Gastrocnemius medialis (tissue), 4 donors: ENCODE data around the gene PLD3. TPM values are rescaled to one million over a fixed set of nuclear protein-coding genes. Genes with fewer than 3 reads are reported as not detected.

Experiments used
- ATAC-seq, 2 donors: fragments of 150-250 bp; one replicate each; pipeline ENCODE4 v1.9.1; 2016
- DNase-seq, 2 donors: peaks; one replicate each; pipeline ENCODE4 v3.0.0-alpha.2; 2019
- H3K27ac ChIP-seq, 4 donors: fragments of 200-600 bp; sonication (generic); 1 replicate in 1 of 4; 2 replicates in 3 of 4; pipeline ENCODE4 v1.5.1; 2016 to 2018; ENCODE audit warnings: mild to moderate bottlenecking in 2 of 4, moderate library complexity in 1 of 4
- H3K27me3 ChIP-seq, 3 donors: fragments of 200-600 bp; sonication (generic) in 2 of 3; 1 replicate in 1 of 3; 2 replicates in 2 of 3; pipeline versions ENCODE4 v1.5.1 to v1.6.0; 2016 to 2019; ENCODE audit warnings: mild to moderate bottlenecking in 1 of 3, moderate library complexity in 1 of 3
- H3K36me3 ChIP-seq, 2 donors: fragments of 200-600 bp; sonication (generic) in 1 of 2; one replicate each; pipeline ENCODE4 v1.5.1; 2017 to 2018
- H3K4me1 ChIP-seq, 2 donors: fragments of 200-600 bp; sonication (generic) in 1 of 2; one replicate each; pipeline ENCODE4 v1.5.1; 2016 to 2017; ENCODE audit warnings: mild to moderate bottlenecking in 2 of 2
- H3K4me3 ChIP-seq, 4 donors: fragments of 200-600 bp; sonication (generic) in 3 of 4; 1 replicate in 1 of 4; 2 replicates in 3 of 4; pipeline ENCODE4 v1.5.1; 2016 to 2019; ENCODE audit warnings: mild to moderate bottlenecking in 2 of 4
- H3K9me3 ChIP-seq, 3 donors: fragments of 200-600 bp; sonication (generic) in 2 of 3; 1 replicate in 1 of 3; 2 replicates in 2 of 3; pipeline ENCODE4 v1.5.1; 2016 to 2019
- POLR2A ChIP-seq, 2 donors: fragments of 450-650 bp; IDR thresholded peaks; one replicate each; pipeline ENCODE4 v1.6.1; 2017; ENCODE audit warnings: antibody characterized with exemption in 2 of 2, mild to moderate bottlenecking in 2 of 2, moderate library complexity in 2 of 2
- in situ Hi-C, 4 donors: fragments of 200-750 bp; cut with MboI; loops; one replicate each; pipeline versions ENCODE4 v1.15.0 to v1.8.0; 2017; ENCODE audit warnings: low sequenced_read_pairs in 4 of 4
- intact Hi-C: fragments of 100-400 bp; cut with DNase I; formaldehyde crosslinking; loops from one replicate; pipeline ENCODE4 v1.15.1; 2023; ENCODE audit warnings: low total_unique reads
- total RNA-seq, 4 donors: library from RNA; depleted of rRNA; stranded (reverse); fragments of >200 nt; gene quantifications; one replicate each; pipeline versions ENCODE4 v1.1.0 to v1.2.3, GENCODE V29; 2016
- TF ChIP-seq, protein P1 (sequence below), 5 experiments: fragments of 450-650 bp in 3 of 5; fragments of 200-600 bp in 2 of 5; sonication (generic) in 2 of 5; IDR thresholded peaks in 4 of 5; conservative IDR thresholded peaks in 1 of 5; 1 replicate in 4 of 5; 2 replicates in 1 of 5; pipeline ENCODE4 v1.5.1; 2016 to 2019; ENCODE audit warnings: antibody characterized with exemption in 5 of 5, mild to moderate bottlenecking in 3 of 5, moderate library complexity in 3 of 5

Gene PLD3
- total RNA-seq, 4 donors from 2014 or later: 136 to 198 (median 190) TPM

DNA sequence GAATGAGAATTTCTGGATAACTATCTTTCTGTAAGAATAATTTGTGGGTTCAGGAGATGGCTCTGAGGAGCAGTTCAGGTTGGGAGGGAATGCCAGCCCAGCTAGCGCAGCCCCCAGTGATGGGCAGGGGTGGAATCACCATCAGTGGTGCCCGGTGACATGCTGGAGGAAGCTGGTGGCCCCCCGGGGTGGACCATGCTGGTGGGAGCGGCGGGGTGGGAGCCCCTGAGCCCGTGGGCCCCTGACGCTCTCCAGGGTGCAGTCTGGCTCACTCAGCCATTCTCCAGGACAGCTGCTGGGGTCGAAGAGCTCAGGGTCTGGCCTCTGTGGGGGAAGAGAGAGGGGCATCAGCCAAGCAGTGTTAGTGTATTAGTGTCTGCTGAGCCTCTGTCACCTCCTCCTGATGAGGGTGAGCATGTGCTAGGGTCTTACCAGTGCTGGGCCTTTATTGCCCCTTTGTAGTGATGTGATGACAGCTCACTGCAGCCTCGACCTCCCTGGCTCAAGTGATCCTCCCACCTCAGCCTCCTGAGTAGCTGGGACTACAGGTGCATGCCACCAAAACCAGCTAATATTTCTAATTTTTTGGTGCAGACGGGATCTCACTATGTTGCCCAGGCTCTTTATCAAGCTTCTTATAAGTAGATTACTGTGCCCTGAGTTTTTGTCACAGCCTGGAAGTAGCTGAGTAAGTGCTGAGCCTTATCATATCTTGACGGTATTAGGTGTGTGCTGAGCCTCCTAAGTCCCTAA lies 31.1 kb downstream of the PLD3 start:
- intact Hi-C loops (no loop called here), in situ Hi-C loops (loop anchor here in 1 of 4 donors (25.0 kb wide), 1 partner anchor 1383 kb away; the partner anchor contains the start of gene CEACAM6)
- Histone ChIP-seq H3K27ac (no peak overlapping the region), H3K9me3 (no peaks in the 10 kb centered on the region), H3K4me3 (no peak overlapping the region), H3K4me1 (no peaks in the 10 kb centered on the region), H3K27me3 (no peaks in the 10 kb centered on the region), H3K36me3 (peaks cover 0 to 33% of the 10 kb centered on the region in 2 donors)
- no peak for DNase-seq
- no peak for TF ChIP-seq POLR2A (IDR thresholded peaks at IDR 0.05)
- TF ChIP-seq, protein P1, sequence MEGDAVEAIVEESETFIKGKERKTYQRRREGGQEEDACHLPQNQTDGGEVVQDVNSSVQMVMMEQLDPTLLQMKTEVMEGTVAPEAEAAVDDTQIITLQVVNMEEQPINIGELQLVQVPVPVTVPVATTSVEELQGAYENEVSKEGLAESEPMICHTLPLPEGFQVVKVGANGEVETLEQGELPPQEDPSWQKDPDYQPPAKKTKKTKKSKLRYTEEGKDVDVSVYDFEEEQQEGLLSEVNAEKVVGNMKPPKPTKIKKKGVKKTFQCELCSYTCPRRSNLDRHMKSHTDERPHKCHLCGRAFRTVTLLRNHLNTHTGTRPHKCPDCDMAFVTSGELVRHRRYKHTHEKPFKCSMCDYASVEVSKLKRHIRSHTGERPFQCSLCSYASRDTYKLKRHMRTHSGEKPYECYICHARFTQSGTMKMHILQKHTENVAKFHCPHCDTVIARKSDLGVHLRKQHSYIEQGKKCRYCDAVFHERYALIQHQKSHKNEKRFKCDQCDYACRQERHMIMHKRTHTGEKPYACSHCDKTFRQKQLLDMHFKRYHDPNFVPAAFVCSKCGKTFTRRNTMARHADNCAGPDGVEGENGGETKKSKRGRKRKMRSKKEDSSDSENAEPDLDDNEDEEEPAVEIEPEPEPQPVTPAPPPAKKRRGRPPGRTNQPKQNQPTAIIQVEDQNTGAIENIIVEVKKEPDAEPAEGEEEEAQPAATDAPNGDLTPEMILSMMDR (IDR thresholded peaks at IDR 0.05 in 4 of 5, conservative IDR thresholded peaks at IDR 0.05 in 1 of 5): no peak
- no peak for ATAC-seq

DNA sequence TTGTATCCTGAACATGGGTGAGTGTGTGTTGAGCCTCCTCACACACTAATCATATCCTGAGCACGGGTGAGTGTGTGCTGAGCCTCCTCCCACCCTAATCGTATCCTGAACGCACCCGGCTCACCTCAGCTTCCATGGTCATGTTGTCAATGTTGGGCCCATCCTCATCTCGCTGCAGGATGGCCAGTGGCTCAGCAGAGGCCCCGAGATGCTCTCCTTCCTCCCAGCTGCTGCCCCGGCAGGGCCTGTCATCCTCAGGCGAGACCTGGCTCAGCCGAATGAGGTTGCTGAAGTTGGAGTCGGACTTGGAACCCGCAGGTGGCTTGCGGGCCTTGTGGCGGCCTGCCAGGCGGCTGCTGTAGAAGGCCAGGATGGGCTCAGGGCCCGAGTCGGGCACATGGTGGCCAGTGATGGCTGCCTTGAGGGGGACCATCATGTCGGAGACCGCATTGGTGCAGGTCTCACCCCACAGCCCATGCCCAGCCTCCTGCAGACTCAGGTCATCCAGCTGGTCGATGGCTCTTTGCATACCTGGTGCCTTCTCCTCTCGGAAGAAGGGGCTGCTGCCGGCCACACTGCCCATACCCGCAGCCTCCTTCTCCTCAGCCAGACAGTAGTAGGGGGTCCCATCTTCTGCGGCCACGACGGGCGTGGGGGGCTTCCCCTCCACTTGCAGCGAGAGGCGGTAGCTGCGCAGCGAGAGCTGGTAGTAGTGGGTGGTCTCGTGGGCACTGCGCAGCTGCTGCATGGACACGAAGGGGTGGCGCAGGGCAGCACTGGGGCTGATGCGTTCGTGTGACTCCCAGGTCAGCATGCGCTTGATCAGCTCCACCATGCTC lies 31.9 kb downstream of the PLD3 start:
- ATAC-seq: no peak
- intact Hi-C loops (no loop called here), in situ Hi-C loops (loop anchor here in 1 of 4 donors (25.0 kb wide), 1 partner anchor 1382 kb away; the partner anchor contains the start of gene CEACAM6)
- no peak for DNase-seq
- H3K27me3 ChIP-seq: no peaks in the 10 kb centered on the region
- H3K4me3 ChIP-seq: no peak overlapping the region
- H3K27ac ChIP-seq: no peak overlapping the region
- TF ChIP-seq, protein P1 (IDR thresholded peaks at IDR 0.05 in 4 of 5, conservative IDR thresholded peaks at IDR 0.05 in 1 of 5): no peak
- TF ChIP-seq POLR2A (IDR thresholded peaks at IDR 0.05): no peak
- no peaks in the 10 kb centered on the region for H3K4me1 ChIP-seq
- no peaks in the 10 kb centered on the region for H3K9me3 ChIP-seq
- peaks cover 0 to 27% of the 10 kb centered on the region in 2 donors for H3K36me3 ChIP-seq

DNA sequence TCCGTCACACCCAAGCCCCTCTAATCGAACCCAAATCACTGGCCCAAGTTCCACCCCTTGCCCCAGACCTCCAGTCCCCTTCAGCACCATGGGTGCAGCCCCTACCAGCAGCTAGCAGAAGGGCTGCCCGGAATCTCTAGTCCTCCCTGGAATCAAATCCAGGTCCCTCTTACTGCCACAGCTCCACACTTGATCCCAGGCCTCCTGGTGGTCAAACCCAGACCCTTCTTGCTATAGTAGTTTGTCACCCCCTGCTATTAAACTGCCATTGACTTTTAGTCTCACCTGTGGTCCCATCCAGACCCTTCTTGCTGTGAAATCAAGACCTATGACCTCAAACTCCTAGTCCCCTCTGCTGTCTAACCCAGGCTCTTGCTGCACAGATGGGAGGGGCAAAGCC lies 32.8 kb downstream of the PLD3 start:
- H3K4me1 ChIP-seq: no peaks in the 10 kb centered on the region
- H3K27me3 ChIP-seq: no peaks in the 10 kb centered on the region
- in situ Hi-C loops (loop anchor here in 1 of 4 donors (25.0 kb wide), 1 partner anchor 1381 kb away; the partner anchor contains the start of gene CEACAM6), intact Hi-C loops (no loop called here)
- no peak for TF ChIP-seq POLR2A (IDR thresholded peaks at IDR 0.05)
- TF ChIP-seq, protein P1 (IDR thresholded peaks at IDR 0.05 in 4 of 5, conservative IDR thresholded peaks at IDR 0.05 in 1 of 5): no peak
- H3K9me3 ChIP-seq: no peaks in the 10 kb centered on the region
- H3K4me3 ChIP-seq: no peak overlapping the region
- ATAC-seq: no peak
- no peak for DNase-seq
- no peak overlapping the region for H3K27ac ChIP-seq
- peaks cover 0 to 23% of the 10 kb centered on the region in 2 donors for H3K36me3 ChIP-seq

DNA sequence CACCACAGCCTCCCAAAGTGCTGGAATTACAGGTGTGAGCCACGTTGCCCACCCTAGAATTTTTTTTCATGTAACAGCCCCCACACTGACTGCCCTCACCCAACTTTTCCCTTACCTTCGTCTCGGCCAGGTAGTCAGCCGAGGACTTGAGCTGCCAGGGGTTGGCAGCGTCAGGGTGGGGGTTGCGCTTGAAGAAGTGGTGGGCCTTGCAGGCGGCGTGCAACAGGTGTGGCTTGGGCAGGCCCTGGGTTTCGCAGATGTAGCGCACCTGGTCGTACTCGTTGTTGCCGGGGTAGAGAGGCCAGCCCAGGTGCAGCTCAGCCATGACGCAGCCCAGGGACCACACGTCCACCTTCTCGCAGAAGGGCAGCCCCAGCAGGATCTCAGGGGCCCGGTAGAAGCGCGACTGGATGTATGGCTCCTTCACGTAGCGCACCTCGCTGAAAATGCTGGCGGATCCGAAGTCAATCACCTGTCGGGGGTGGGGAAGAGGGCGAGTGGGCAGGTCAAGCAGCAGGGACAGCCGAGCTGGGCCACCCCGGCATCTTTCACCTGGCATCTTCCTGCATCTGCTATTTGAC lies 35.3 kb downstream of the PLD3 start:
- Histone ChIP-seq H3K36me3 (peaks cover 0 to 5% of the 10 kb centered on the region in 2 donors), H3K4me1 (no peaks in the 10 kb centered on the region), H3K4me3 (no peak overlapping the region), H3K27ac (no peak overlapping the region), H3K27me3 (no peaks in the 10 kb centered on the region), H3K9me3 (no peaks in the 10 kb centered on the region)
- DNase-seq (no peak), ATAC-seq (no peak)
- TF ChIP-seq, protein P1 (IDR thresholded peaks at IDR 0.05 in 4 of 5, conservative IDR thresholded peaks at IDR 0.05 in 1 of 5): no peak
- no peak for TF ChIP-seq POLR2A (IDR thresholded peaks at IDR 0.05)
- intact Hi-C loops: no loop called here
- in situ Hi-C loops: loop anchor here in 1 of 4 donors (25.0 kb wide), 1 partner anchor 1379 kb away; the partner anchor contains the start of gene CEACAM6
